Endothelial cell of umbilical vein (primary cell): Measurements from ENCODE around the gene RELN. TPM values are rescaled to one million over a fixed set of nuclear protein-coding genes. Genes with fewer than 3 reads are reported as not detected.

Experiments used
- BruUV-seq: library from RNA; stranded (reverse); fragments of 400-500 nt; replicated peaks from 2 replicates; lab custom pipeline; 2021; lab: Mats Ljungman, UMichigan
- CTCF ChIA-PET: fragments of 300-600, 350-600 bp; sonication (Branson Sonifier 250); formaldehyde crosslinking; loops from one replicate; lab custom pipeline; 2021; ENCODE audit warnings: antibody characterized with exemption, inconsistent platforms; lab: Charles Lee
- POLR2A ChIA-PET: fragments of 300-600, 350-600 bp; sonication (Branson Sonifier 250); formaldehyde crosslinking; loops from one replicate; lab custom pipeline; 2021; ENCODE audit warnings: antibody characterized with exemption, inconsistent platforms; lab: Charles Lee
- DNase-seq: peaks from one replicate; pipeline ENCODE4 v3.0.0-alpha.2; 2011; ENCODE audit warnings: low read depth, low spot score
- FAIRE-seq: peaks from 2 replicates; lab custom pipeline; 2011; peaks lifted over from hg19 to GRCh38; lab: Jason Lieb, UNC
- H2AFZ ChIP-seq: 2 replicates; pipeline ENCODE4 v1.6.0; 2012; ENCODE audit warnings: low read depth, low read length, control low read depth, inconsistent platforms
- H3K27ac ChIP-seq: 2 replicates; pipeline ENCODE4 v1.5.1; 2011; ENCODE audit warnings: low read depth, mild to moderate bottlenecking, control low read depth, low read length, moderate library complexity; ENCODE audit not compliant: insufficient read depth
- H3K27me3 ChIP-seq, 2 experiments: 2 replicates each; pipeline versions ENCODE4 v1.6.0 to v1.6.1; 2011; ENCODE audit warnings: low read length in 2 of 2, mixed read lengths in 1 of 2; ENCODE audit not compliant: control insufficient read depth in 2 of 2, insufficient read depth in 2 of 2
- H3K36me3 ChIP-seq, 2 experiments: 2 replicates in 1 of 2; 3 replicates in 1 of 2; pipeline ENCODE4 v1.5.1; 2011; ENCODE audit warnings: low read length in 2 of 2, mild to moderate bottlenecking in 1 of 2, moderate library complexity in 1 of 2; ENCODE audit not compliant: control insufficient read depth in 2 of 2, insufficient read depth in 2 of 2; ENCODE audit errors: extremely low read depth in 1 of 2
- H3K4me1 ChIP-seq: 3 replicates; pipeline ENCODE4 v1.5.1; 2011; ENCODE audit warnings: mild to moderate bottlenecking, low read length; ENCODE audit not compliant: control insufficient read depth, insufficient read depth; ENCODE audit errors: extremely low read depth
- H3K4me2 ChIP-seq: 2 replicates; pipeline ENCODE4 v1.6.1; 2011; ENCODE audit warnings: low read length, control low read depth, mixed read lengths; ENCODE audit not compliant: insufficient read depth
- H3K4me3 ChIP-seq, 3 experiments: fragments of 200-600 bp in 1 of 3; sonication (generic), shearing (Covaris generic) in 1 of 3; replicated peaks in 1 of 3; 2 replicates each; pipeline ENCODE4 v1.5.1; 2011 to 2016; ENCODE audit warnings: control low read depth in 3 of 3, low read length in 3 of 3, mild to moderate bottlenecking in 2 of 3, inconsistent platforms in 1 of 3, low read depth in 1 of 3, moderate library complexity in 1 of 3; ENCODE audit not compliant: insufficient read depth in 1 of 3
- H3K79me2 ChIP-seq: 2 replicates; pipeline ENCODE4 v1.6.0; 2012; ENCODE audit warnings: low read length, inconsistent platforms; ENCODE audit not compliant: control insufficient read depth, insufficient read depth
- H3K9ac ChIP-seq: replicated peaks from 2 replicates; pipeline ENCODE3; 2011; ENCODE audit warnings: low read length, control low read depth; ENCODE audit not compliant: insufficient read depth; ENCODE audit errors: extremely low read depth
- H3K9me1 ChIP-seq: replicated peaks from 3 replicates; pipeline ENCODE4 v1.6.0; 2011; ENCODE audit warnings: mild to moderate bottlenecking, low read length; ENCODE audit not compliant: control insufficient read depth, insufficient read depth; ENCODE audit errors: extremely low read depth
- H3K9me3 ChIP-seq: replicated peaks from 2 replicates; pipeline ENCODE4 v1.5.1; 2012; ENCODE audit warnings: low read length, inconsistent platforms; ENCODE audit not compliant: control insufficient read depth, insufficient read depth
- H4K20me1 ChIP-seq: replicated peaks from 2 replicates; pipeline ENCODE3; 2011; ENCODE audit warnings: mild to moderate bottlenecking, low read length; ENCODE audit not compliant: control insufficient read depth, insufficient read depth; ENCODE audit errors: extremely low read depth
- CTCF ChIP-seq, 2 donors: IDR thresholded peaks; 1 replicate in 1 of 2; 2 replicates in 1 of 2; pipeline ENCODE4 v1.5.1; 2011; ENCODE audit warnings: low read length in 2 of 2, mild to moderate bottlenecking in 2 of 2, moderate library complexity in 2 of 2, control low read depth in 1 of 2, inconsistent platforms in 1 of 2, low read depth in 1 of 2; ENCODE audit not compliant: insufficient read depth in 1 of 2; ENCODE audit errors: extremely low read depth in 1 of 2
- EZH2 ChIP-seq: IDR thresholded peaks from 2 replicates; pipeline ENCODE4 v1.6.1; 2012; ENCODE audit warnings: borderline replicate concordance, low read depth, mild to moderate bottlenecking, moderate library complexity, low read length, inconsistent platforms; ENCODE audit not compliant: severe bottlenecking
- FOS ChIP-seq: IDR thresholded peaks from 2 replicates; pipeline ENCODE4 v1.6.1; 2011; ENCODE audit warnings: mild to moderate bottlenecking, low read length, moderate library complexity, borderline replicate concordance; ENCODE audit not compliant: insufficient read depth
- GATA2 ChIP-seq: IDR thresholded peaks from 2 replicates; pipeline ENCODE4 v1.7.0; 2011; ENCODE audit warnings: low read depth, mild to moderate bottlenecking, moderate library complexity, mixed read lengths, low read length; ENCODE audit not compliant: insufficient read length, insufficient read depth
- JUN ChIP-seq: IDR thresholded peaks from 2 replicates; pipeline ENCODE4 v1.6.1; 2011; ENCODE audit warnings: borderline replicate concordance, low read depth; ENCODE audit not compliant: insufficient read length, insufficient read depth
- MAX ChIP-seq: IDR thresholded peaks from 2 replicates; pipeline ENCODE4 v1.6.1; 2011; ENCODE audit not compliant: insufficient read depth, insufficient read length
- MYC ChIP-seq: IDR thresholded peaks from one replicate; pipeline ENCODE4 v1.6.1; 2011; ENCODE audit warnings: mild to moderate bottlenecking, low read depth, low read length
- POLR2A ChIP-seq: IDR thresholded peaks from 2 replicates; pipeline ENCODE4 v1.6.1; 2012; ENCODE audit warnings: low read depth, mild to moderate bottlenecking, control low read depth, low read length
- POLR2AphosphoS5 ChIP-seq: IDR thresholded peaks from 2 replicates; pipeline ENCODE4 v1.6.1; 2012; ENCODE audit warnings: low read depth, mild to moderate bottlenecking, control low read depth, low read length, moderate library complexity; ENCODE audit not compliant: insufficient read depth
- dilution Hi-C: fragments of 300-500 bp; cut with MboI; formaldehyde crosslinking; loops from one replicate; pipeline ENCODE4 v1.15.0; 2019; ENCODE audit warnings: low sequenced_read_pairs; ENCODE audit not compliant: extremely low pct_ligation_motif_present
- intact Hi-C: fragments of 100-400 bp; cut with micrococcal nuclease; formaldehyde crosslinking; loops from one replicate; pipeline ENCODE4 v1.10.0; 2022
- polyA plus RNA-seq, 4 experiments: library from polyadenylated mRNA; depleted of rRNA in 3 of 4; stranded (reverse) in 3 of 4; unstranded in 1 of 4; fragments of >200 nt; gene quantifications; 2 replicates each; pipeline versions ENCODE4 v1.2.1 to v1.2.3, GENCODE V29; 2011 to 2012; ENCODE audit warnings: missing spikeins in 1 of 4
- total RNA-seq: library from RNA; stranded (reverse); gene quantifications from 2 replicates; pipeline ENCODE4 v1.2.3, GENCODE V29; 2021

Gene RELN
- total and polyA plus RNA-seq, 2 donors (not counting 3 experiments of a cell fraction or from before 2014, with no cell fraction given): 0.15 to 0.22 TPM

GRCh38 chr7:103893350-103893749 is 96.1 kb downstream of the RELN start:
- Histone ChIP-seq H3K36me3 (no peaks in the 10 kb centered on the region), H2AFZ (no peak overlapping the region), H3K4me3 (no peak overlapping the region), H3K4me2 (no peak overlapping the region), H3K27ac (no peak overlapping the region), H4K20me1 (no peaks in the 10 kb centered on the region), H3K4me1 (no peaks in the 10 kb centered on the region), H3K27me3 (peaks cover 2 to 3% of the 10 kb centered on the region in 2 experiments), H3K9me1 (no peaks in the 10 kb centered on the region), H3K9ac (no peak overlapping the region), H3K79me2 (no peaks in the 10 kb centered on the region), H3K9me3 (no peaks in the 10 kb centered on the region)
- dilution Hi-C loops: no loop called here
- intact Hi-C loops: no loop called here
- BruUV-seq: no TSS peak
- POLR2A ChIA-PET: no interaction called here
- FAIRE-seq (no peak), DNase-seq (no peak)
- CTCF ChIA-PET: interaction anchor here (0.6 to 1.4 kb wide), 2 partner anchors 15 to 241 kb away, joined by 4 to 5 read pairs; no protein-coding TSS in a partner anchor
- TF ChIP-seq EZH2: no peak
- no peak for TF ChIP-seq GATA2
- TF ChIP-seq JUN: no peak
- TF ChIP-seq MAX: no peak
- no peak for TF ChIP-seq CTCF (IDR thresholded peaks at IDR 0.05; ENCODE audit: extremely low read depth in 1 of 2, insufficient read depth in 1 of 2, low read depth in 1 of 2, low read length in 2 of 2)
- no peak for TF ChIP-seq POLR2AphosphoS5
- TF ChIP-seq MYC: no peak
- no peak for TF ChIP-seq POLR2A
- no peak for TF ChIP-seq FOS
